Left ventricle myocardium superior (tissue), 1 donor: ENCODE data around the gene KCNE3. TPM values are rescaled to one million over a fixed set of nuclear protein-coding genes. Genes with fewer than 3 reads are reported as not detected.

Source experiments
- ATAC-seq: fragments of 200-7000 bp; cut with Tn5 transposase; one replicate; pipeline ENCODE4 v1.9.1; 2020; ENCODE audit warnings: mild to moderate bottlenecking, moderate library complexity
- DNase-seq: peaks from one replicate; pipeline ENCODE4 v3.0.0-alpha.2; 2020
- intact Hi-C: fragments of 100-400 bp; cut with micrococcal nuclease; formaldehyde crosslinking; loops from one replicate; pipeline ENCODE4 v1.11.0; 2022
- long read RNA-seq: library from polyadenylated mRNA; unstranded; transcript quantifications from one replicate; pipeline ENCODE4 v2.0.0, GENCODE V29; 2021
- total RNA-seq: library from RNA; stranded (reverse); fragmentation: NEBNext Ultra II Directional; extraction: Animal tissue kit (Norgen Biotek cat#: 25700); gene quantifications from one replicate; pipeline ENCODE4 v1.2.1, GENCODE V29; 2021
- donor health status: DM: no; HTN: yes; CAD: no; lungs with severe emphysema.

KCNE3 gene
- total RNA-seq = 2.3 TPM
- long read RNA-seq = 0 reads

DNA sequence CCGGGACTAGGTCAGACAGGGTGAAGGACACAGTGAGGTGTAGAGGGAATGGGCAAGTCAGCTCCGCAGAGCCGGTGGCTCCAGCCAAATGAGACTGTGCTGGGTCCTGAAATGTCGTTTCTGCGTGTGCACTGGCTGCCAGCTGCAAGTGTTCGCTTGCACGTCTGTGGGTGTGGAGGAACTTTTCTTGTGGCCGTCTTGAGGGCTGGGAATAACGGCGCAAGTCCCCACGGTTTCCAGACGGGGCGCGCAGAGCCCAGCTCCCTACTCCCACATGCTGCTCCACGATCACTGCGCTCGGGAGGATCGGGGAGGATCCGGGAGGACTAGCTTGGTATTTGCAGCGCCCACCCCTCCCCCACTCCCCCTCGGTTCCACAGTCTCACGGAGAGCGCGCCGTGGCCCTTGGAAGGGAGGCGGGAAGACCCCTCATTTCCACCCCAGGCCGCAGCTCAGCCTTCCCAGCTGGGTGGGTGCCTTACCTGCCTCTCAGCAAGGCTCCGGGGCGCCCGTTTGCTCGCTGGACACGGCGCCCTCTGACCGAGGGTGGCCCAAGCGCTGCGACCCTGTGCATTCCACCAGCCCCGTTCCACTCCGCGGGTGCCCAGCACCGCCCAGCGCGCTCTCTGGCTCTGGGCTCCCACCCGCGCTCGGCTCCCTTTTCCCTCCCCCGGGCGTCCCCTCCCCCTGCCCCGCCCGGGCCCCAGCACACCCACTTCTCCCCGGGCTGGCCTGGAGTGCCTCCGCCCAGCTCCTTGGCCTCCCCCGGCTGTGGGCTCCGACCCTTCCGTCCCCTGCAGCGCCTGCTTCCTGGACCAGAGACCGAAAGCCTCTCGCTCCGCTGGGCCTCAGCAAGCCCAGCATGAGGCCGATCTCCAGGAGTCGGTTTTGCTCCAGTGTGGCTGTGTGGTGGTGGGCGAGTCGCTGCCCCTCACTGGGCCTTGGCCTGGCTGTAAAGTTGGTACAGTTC lies at the start of gene KCNE3:
Gene KCNE3 (minus strand): TSS at position 634 of the 970 bp plus-strand sequence. CDS start 9,986 bp downstream, outside the sequence.
- ATAC-seq (peak; percentile 93), DNase-seq (peak; percentile 75)
- intact Hi-C loops = no loop called here

GRCh38 chr11:74507582-74507981 lies 40.2 kb upstream of the KCNE3 start:
- DNase-seq (no peak), ATAC-seq (no peak)
- intact Hi-C loops = no loop called here

DNA sequence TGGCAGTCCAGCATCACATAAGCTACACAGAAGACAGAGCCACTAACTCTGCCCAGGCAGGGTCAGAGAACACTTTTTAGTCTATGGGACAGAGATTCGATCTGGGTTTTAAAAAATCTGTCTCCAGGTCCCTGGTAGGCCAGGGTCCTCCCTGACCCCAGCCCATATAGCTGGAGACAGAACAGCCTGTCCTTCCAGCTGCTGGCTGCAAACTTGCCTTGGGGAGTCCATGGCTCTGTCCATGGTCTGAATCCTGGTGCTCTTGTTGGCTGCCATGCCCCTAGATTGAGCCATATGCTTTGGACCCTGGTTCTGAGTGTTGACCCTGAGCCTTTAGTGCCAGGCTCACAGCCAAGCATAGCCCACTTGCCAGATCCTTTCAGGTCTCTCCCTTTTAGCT lies 39.5 kb upstream of the KCNE3 start:
- no peak for DNase-seq
- intact Hi-C loops = no loop called here
- no peak for ATAC-seq

DNA sequence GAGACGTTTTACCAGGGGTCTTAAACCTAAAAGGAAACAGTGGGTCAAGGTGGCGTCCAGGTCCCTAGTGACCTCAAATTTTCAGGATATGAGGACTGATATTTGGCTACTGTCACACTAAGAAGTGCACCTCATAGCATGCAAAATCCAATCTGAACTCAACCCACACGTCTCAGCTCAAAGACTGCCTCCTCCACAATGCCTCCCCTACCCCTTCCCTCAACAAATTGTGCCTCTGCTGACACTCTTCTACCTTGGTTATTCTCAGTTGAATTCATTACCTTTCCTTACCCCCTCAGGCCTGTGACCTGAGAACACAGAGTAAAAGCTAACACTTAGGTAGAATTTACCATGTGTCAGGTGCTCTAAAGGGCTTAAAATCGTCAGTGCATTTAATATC lies 38.6 kb upstream of the KCNE3 start:
- intact Hi-C loops = no loop called here
- ATAC-seq = no peak
- no peak for DNase-seq

GRCh38 chr11:74504100-74504691 lies 36.8 kb upstream of the KCNE3 start:
- DNase-seq (no peak), ATAC-seq (no peak)
- intact Hi-C loops = no loop called here

- no peak for ATAC-seq
- no peak for DNase-seq
- intact Hi-C loops = no loop called here
These were observed 27.6 kb upstream of the KCNE3 start for GRCh38 chr11:74494916-74495315.

DNA sequence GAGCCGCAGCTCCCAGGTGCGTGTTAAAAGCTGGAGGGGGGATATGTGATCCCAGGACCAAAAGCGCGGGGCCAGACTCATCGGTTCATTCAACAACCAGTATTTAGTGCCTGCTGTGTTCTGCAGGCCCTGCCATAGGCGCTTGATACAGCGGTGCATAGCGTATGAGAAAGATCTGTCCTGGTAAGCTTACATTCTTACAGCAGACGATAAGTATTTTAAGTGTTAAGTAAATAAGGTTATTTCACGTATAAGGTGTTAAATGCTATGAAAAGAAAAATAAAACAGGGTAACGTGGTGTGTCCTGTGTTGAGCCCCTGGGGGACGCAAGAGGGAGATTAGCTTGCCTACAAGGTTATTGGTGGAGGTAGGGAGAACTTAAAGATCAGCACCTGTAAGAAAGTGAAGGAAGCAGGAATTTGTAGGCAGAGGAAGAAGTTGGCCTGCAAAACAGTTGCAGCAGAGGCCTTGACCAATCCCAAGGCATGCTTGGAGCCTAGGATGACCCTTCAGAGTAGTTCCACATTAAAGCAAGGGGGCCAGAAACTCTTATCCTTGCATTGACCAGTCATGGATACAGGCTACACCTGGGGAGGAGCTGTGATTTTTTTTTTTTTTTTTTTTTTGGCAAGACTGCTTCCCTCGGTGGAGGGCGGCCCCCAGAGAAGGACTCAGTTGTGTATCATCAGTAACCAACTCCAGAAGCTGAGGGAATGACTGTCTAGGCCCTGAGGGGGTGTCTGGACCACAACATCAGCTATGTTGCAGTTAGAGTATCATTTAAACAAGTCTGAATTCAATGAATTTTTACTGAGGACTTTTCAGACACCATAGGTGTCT lies 26.7 kb upstream of the KCNE3 start:
- intact Hi-C loops = no loop called here
- DNase-seq (no peak), ATAC-seq (no peak)

DNA sequence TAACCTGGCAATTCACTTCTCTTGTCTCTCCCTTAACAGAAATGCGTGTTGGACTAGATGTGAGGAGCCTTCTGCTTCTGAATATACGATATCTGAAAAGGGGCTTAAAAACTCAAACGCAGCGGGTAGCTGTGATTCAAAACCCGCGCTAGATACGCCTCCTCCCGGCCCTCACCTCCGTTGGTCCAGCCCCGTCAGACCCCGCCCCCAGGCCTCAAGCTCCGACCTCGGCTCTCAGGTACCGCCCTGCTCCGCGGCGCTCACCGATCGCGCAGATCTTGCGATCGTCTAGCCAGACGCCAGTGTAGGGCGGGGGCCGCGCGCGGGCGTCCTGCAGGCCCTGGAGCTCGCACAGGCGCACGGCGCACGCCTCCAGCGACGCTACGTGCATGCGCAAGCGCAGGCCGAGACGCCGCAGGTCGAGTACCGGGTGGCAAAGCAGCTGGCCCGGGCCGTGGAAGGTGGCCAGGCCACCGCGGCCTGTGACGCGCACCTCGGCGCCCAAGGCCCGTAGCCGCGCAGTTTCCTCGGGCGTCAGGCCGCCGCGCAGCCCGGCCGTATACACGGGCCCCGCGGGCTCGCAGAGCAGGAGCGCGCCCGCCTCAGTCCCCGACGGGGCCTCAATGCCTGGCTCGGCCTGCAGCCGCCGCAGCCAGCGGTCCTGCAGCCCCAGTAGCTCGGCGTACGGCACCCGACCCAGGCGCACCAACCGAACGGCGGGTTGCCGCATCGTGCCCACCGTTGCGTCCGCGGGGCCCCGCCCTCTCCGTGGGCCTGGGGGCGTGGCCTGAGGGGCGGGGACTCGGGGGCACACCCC lies 25.8 kb upstream of the KCNE3 start, which contains the start of gene LIPT2:
Gene LIPT2 (minus strand): TSS at position 751 of the 817 bp plus-strand sequence. CDS start 21 bp downstream, at position 730.
- intact Hi-C loops = no loop called here
- ATAC-seq (peak; percentile 99), DNase-seq (peak; percentile 99)

DNA sequence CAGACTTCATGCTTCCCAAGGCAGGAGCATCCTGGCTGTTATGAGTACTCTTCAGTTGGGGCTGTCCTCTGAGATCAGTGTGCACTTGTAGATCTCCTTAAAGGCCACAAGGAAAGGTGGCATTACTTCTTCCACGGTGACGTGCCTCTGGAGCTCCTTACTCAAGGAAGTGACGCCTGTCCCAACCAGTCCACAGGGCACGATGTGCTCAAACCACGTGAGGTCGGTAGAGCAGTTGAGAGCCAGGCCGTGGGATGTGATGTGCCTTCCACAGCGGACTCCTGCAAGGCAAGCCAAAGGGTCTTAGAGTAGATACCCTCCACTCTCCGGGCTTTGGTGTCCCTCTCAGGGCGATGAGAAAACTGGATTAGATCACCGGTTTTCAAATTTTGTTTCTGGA lies 24.7 kb upstream of the KCNE3 start:
- ATAC-seq (no peak), DNase-seq (no peak)
- intact Hi-C loops = no loop called here

DNA sequence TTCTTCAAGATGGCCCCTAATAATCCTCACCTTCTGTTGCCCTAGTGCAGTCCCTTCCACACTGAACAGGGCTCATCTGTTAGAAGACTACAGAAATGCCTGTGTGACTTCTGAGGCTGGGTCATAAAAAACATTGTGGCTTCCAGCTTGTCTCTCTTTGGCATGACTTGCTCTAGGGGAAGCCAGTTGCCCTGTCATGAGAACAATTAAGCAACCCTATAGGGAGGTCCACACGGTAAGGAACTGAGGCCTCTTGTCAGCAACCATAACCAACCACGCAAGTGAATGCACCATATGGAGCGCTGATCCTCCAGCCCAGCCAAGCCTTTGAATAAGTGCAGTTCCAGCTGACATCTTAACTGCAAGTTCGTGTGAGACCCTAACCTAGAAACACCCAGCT lies 23.6 kb upstream of the KCNE3 start:
- intact Hi-C loops = no loop called here
- no peak for DNase-seq
- ATAC-seq = no peak

- ATAC-seq (no peak), DNase-seq (no peak)
- intact Hi-C loops = no loop called here
These were observed 20.5 kb upstream of the KCNE3 start for GRCh38 chr11:74487875-74488274.

- no peak for ATAC-seq
- intact Hi-C loops = no loop called here
- DNase-seq = no peak
These were observed 18.5 kb upstream of the KCNE3 start for GRCh38 chr11:74485868-74486267.

- no peak for DNase-seq
- no peak for ATAC-seq
- intact Hi-C loops = no loop called here
These were observed 13.5 kb upstream of the KCNE3 start for GRCh38 chr11:74480688-74481417.

DNA sequence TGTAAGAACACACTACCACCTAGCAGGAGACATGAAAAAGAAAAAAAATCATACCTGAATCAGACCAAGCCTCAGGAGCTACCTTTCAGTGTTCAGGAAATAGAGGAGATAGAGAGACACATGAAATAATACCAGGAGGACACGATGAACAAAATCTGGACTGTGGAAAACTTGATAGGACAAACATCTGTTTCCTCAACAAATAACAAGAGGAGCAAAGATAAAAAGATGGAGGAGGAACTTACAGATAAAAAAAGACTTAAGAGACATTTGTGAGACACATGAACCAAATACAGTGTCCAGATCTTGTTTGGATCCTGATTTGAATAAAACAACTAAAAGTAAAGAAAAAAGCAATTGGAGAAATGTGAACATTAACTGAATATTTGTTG lies 12.4 kb upstream of the KCNE3 start:
- intact Hi-C loops = no loop called here
- ATAC-seq (no peak), DNase-seq (no peak)

GRCh38 chr11:74478877-74479731 lies 11.8 kb upstream of the KCNE3 start:
- no peak for ATAC-seq
- intact Hi-C loops = no loop called here

GRCh38 chr11:74476536-74476935 lies 9.2 kb upstream of the KCNE3 start:
- no peak for DNase-seq
- no peak for ATAC-seq

More at GRCh38 chr11:74478877-74479731, 11.8 kb upstream of the KCNE3 start:
- DNase-seq = no peak

DNA sequence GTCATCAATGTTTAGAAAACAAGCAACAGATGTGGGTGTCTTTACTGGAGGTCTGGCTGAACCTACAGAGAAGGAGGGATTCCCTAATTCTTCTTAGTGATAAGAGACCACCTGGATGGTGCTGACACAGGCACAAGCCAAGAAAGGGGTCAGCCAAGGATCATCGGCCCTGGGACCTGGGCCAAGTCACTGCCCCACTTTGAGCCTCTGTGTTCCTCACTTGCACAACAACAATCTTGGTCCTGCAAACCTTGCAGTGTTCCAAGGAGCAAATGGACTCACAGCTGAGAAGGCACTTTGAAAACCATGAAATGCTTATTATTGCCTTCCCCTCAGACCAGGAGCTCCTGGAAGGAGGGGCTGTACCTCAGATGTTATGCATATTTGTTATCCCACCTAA lies 7.0 kb upstream of the KCNE3 start:
- intact Hi-C loops = no loop called here
- peak; percentile 40 for DNase-seq
- ATAC-seq = peak; percentile 71

More at GRCh38 chr11:74476536-74476935, 9.2 kb upstream of the KCNE3 start:
- intact Hi-C loops = no loop called here
